SK-N-SH treated with all-trans-retinoic acid at 6 μM for 48 hours (cell line): ENCODE data around the gene TMED10.
"Not testable (repeated sequence)": the region's sequence is repeated elsewhere in the genome, so short reads cannot be mapped to it uniquely, and the experiment has no call there.

ENCODE experiments used
- ARNTL ChIP-seq: fragments of 450-650 bp; formaldehyde crosslinking; IDR thresholded peaks from 2 replicates; pipeline ENCODE4 v1.5.0; 2020; ENCODE audit warnings: low read depth, mild to moderate bottlenecking, moderate library complexity, borderline replicate concordance
- BACH2 ChIP-seq: fragments of 250-450 bp; sonication (Bioruptor Pico); IDR thresholded peaks from 2 replicates; pipeline ENCODE4 v1.9.0; 2021; ENCODE audit warnings: mild to moderate bottlenecking, borderline replicate concordance
- ESRRG ChIP-seq: fragments of 250-450 bp; sonication (Bioruptor Pico); IDR thresholded peaks from 2 replicates; pipeline ENCODE4 v1.6.1; 2021; ENCODE audit warnings: mild to moderate bottlenecking
- GLIS3 ChIP-seq: fragments of 250-450 bp; sonication (Bioruptor Pico); IDR thresholded peaks from 2 replicates; pipeline ENCODE4 v1.5.0; 2020; ENCODE audit warnings: mild to moderate bottlenecking, moderate library complexity
- ISL1 ChIP-seq: fragments of 250-450 bp; sonication (Bioruptor Pico); IDR thresholded peaks from 2 replicates; pipeline ENCODE4 v2.1.2; 2022; ENCODE audit warnings: mild to moderate bottlenecking, moderate library complexity
- PATZ1 ChIP-seq: fragments of 250-450 bp; sonication (Bioruptor Pico); IDR thresholded peaks from 2 replicates; pipeline ENCODE4 v1.8.0; 2020; ENCODE audit warnings: mild to moderate bottlenecking, moderate library complexity, borderline replicate concordance
- POU6F1 ChIP-seq: fragments of 250-450 bp; sonication (Bioruptor Pico); IDR thresholded peaks from 2 replicates; pipeline ENCODE4 v1.8.0; 2021; ENCODE audit warnings: low read depth, mild to moderate bottlenecking, moderate library complexity, borderline replicate concordance
- PPARA ChIP-seq: fragments of 250-450 bp; sonication (Bioruptor Pico); IDR thresholded peaks from 2 replicates; pipeline ENCODE4 v1.5.0; 2020; ENCODE audit warnings: mild to moderate bottlenecking, borderline replicate concordance
- SNAI2 ChIP-seq: fragments of 250-450 bp; sonication (Bioruptor Pico); IDR thresholded peaks from 2 replicates; pipeline ENCODE4 v1.5.0; 2020; ENCODE audit warnings: mild to moderate bottlenecking, moderate library complexity
- TOX ChIP-seq: fragments of 250-450 bp; sonication (Bioruptor Pico); IDR thresholded peaks from 2 replicates; pipeline ENCODE4 v1.8.0; 2021; ENCODE audit warnings: mild to moderate bottlenecking, moderate library complexity, borderline replicate concordance
- ZFP3 ChIP-seq: fragments of 250-450 bp; sonication (Bioruptor Pico); IDR thresholded peaks from 2 replicates; pipeline ENCODE4 v1.5.0; 2020; ENCODE audit warnings: mild to moderate bottlenecking, moderate library complexity
- ZNF8 ChIP-seq: fragments of 450-650 bp; formaldehyde crosslinking; IDR thresholded peaks from 2 replicates; pipeline ENCODE4 v1.5.0; 2020; ENCODE audit warnings: mild to moderate bottlenecking, moderate library complexity
- TF ChIP-seq, protein P1 (sequence below): fragments of 250-450 bp; sonication (Bioruptor Pico); IDR thresholded peaks from 2 replicates; pipeline ENCODE4 v1.5.1; 2020; ENCODE audit warnings: low read depth, mild to moderate bottlenecking, moderate library complexity
- TF ChIP-seq, protein P2 (sequence below): fragments of 250-450 bp; sonication (Bioruptor Pico); IDR thresholded peaks from 2 replicates; pipeline ENCODE4 v1.5.1; 2021; ENCODE audit warnings: mild to moderate bottlenecking, moderate library complexity

- not testable (repeated sequence) for TF ChIP-seq ZNF8 (CRISPR knock-in tag); ZFP3 (CRISPR knock-in tag); PPARA (CRISPR knock-in tag); BACH2 (CRISPR knock-in tag); POU6F1 (CRISPR knock-in tag); TOX (CRISPR knock-in tag); ESRRG (CRISPR knock-in tag); SNAI2; GLIS3; ARNTL; PATZ1 (CRISPR knock-in tag); ISL1 (CRISPR knock-in tag)
- TF ChIP-seq, protein P1, sequence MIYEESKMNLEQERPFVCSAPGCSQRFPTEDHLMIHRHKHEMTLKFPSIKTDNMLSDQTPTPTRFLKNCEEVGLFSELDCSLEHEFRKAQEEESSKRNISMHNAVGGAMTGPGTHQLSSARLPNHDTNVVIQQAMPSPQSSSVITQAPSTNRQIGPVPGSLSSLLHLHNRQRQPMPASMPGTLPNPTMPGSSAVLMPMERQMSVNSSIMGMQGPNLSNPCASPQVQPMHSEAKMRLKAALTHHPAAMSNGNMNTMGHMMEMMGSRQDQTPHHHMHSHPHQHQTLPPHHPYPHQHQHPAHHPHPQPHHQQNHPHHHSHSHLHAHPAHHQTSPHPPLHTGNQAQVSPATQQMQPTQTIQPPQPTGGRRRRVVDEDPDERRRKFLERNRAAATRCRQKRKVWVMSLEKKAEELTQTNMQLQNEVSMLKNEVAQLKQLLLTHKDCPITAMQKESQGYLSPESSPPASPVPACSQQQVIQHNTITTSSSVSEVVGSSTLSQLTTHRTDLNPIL, result not testable (repeated sequence)
- TF ChIP-seq, protein P2, sequence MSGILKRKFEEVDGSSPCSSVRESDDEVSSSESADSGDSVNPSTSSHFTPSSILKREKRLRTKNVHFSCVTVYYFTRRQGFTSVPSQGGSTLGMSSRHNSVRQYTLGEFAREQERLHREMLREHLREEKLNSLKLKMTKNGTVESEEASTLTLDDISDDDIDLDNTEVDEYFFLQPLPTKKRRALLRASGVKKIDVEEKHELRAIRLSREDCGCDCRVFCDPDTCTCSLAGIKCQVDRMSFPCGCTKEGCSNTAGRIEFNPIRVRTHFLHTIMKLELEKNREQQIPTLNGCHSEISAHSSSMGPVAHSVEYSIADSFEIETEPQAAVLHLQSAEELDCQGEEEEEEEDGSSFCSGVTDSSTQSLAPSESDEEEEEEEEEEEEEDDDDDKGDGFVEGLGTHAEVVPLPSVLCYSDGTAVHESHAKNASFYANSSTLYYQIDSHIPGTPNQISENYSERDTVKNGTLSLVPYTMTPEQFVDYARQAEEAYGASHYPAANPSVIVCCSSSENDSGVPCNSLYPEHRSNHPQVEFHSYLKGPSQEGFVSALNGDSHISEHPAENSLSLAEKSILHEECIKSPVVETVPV (CRISPR knock-in tag), result not testable (repeated sequence)
These were observed 5.8 kb upstream of the TMED10 start for GRCh38 chr14:75182163-75182562.
